Activated naive CD8-positive, alpha-beta T cell (primary cell): Measurements from ENCODE around the gene OASL.

Experiments used
- H3K27ac Mint-ChIP-seq: one replicate; pipeline ENCODE4 v1.8.0; 2021; ENCODE audit warnings: mixed read lengths
- H3K27me3 Mint-ChIP-seq: one replicate; pipeline ENCODE4 v1.8.0; 2021; ENCODE audit warnings: mixed read lengths
- H3K36me3 Mint-ChIP-seq: one replicate; pipeline ENCODE4 v1.8.0; 2021; ENCODE audit warnings: mixed read lengths
- H3K4me1 Mint-ChIP-seq: one replicate; pipeline ENCODE4 v1.8.0; 2021; ENCODE audit warnings: low read depth, mixed read lengths
- H3K4me3 Mint-ChIP-seq: one replicate; pipeline ENCODE4 v1.8.0; 2021; ENCODE audit warnings: mild to moderate bottlenecking, mixed read lengths
- H3K9me3 Mint-ChIP-seq: one replicate; pipeline ENCODE4 v1.8.0; 2021; ENCODE audit warnings: low read depth, mixed read lengths

Gene OASL

DNA sequence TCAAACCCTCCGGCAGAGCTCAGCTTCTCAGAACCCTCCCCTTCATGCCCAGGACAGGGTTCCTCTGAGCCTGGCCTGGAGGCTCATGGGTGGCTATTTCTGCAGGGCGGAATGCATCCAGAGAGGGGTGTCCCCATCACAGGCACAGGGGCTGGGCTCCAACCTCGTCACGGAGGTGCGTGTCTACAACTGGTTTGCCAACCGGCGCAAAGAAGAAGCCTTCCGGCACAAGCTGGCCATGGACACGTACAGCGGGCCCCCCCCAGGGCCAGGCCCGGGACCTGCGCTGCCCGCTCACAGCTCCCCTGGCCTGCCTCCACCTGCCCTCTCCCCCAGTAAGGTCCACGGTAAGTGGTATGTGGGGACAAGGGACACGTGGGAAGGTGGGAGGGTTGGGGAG lies 45.0 kb downstream of the OASL start:
- H3K4me3 Mint-ChIP-seq: no peak overlapping the region
- H3K36me3 Mint-ChIP-seq: no peaks in the 10 kb centered on the region
- peaks cover 14% of the 10 kb centered on the region for H3K27me3 Mint-ChIP-seq
- H3K4me1 Mint-ChIP-seq: no peaks in the 10 kb centered on the region
- no peaks in the 10 kb centered on the region for H3K9me3 Mint-ChIP-seq
- H3K27ac Mint-ChIP-seq: no peak overlapping the region

DNA sequence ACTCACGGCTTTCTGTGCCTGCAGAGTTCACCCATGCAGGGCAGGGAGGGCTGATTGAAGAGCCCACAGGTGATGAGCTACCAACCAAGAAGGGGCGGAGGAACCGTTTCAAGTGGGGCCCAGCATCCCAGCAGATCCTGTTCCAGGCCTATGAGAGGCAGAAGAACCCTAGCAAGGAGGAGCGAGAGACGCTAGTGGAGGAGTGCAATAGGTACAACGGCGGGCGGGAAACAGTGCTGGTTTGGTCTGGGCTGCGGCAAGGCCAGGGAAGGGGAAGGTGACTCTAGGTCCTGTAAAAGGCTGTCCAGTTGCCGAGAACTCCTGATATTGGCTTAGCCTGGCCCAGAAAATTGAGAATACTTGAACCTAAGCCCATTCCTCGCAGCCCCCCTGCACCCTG lies 45.5 kb downstream of the OASL start:
- no peaks in the 10 kb centered on the region for H3K36me3 Mint-ChIP-seq
- peaks cover 14% of the 10 kb centered on the region for H3K27me3 Mint-ChIP-seq
- H3K4me3 Mint-ChIP-seq: no peak overlapping the region
- H3K4me1 Mint-ChIP-seq: no peaks in the 10 kb centered on the region
- H3K9me3 Mint-ChIP-seq: no peaks in the 10 kb centered on the region
- H3K27ac Mint-ChIP-seq: no peak overlapping the region

GRCh38 chr12:120992989-120993388 lies 46.1 kb downstream of the OASL start:
- H3K27ac Mint-ChIP-seq: no peak overlapping the region
- no peaks in the 10 kb centered on the region for H3K4me1 Mint-ChIP-seq
- no peaks in the 10 kb centered on the region for H3K36me3 Mint-ChIP-seq
- H3K27me3 Mint-ChIP-seq: peaks cover 16% of the 10 kb centered on the region
- H3K4me3 Mint-ChIP-seq: no peak overlapping the region
- no peaks in the 10 kb centered on the region for H3K9me3 Mint-ChIP-seq

DNA sequence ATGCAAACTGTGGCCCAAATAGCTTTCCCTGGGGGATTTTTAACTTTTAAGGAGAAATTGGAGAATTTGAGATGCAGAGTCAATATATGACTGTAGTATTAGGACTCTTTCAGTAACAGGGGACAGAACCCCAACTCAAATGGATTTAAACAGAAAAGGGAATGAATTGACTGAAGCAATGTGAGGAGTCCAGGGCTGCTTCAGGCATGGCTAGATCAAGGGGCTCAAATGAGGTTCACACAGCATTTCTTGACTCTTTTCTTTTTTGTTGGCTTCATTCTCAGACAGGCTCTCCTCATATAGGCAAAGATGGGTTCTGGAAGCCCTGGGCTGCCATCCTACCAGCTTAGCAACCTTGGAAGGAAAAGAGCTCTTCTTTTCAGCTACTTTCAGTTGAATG lies 47.1 kb downstream of the OASL start:
- H3K9me3 Mint-ChIP-seq: no peaks in the 10 kb centered on the region
- H3K4me1 Mint-ChIP-seq: no peaks in the 10 kb centered on the region
- no peaks in the 10 kb centered on the region for H3K36me3 Mint-ChIP-seq
- no peak overlapping the region for H3K4me3 Mint-ChIP-seq
- no peak overlapping the region for H3K27ac Mint-ChIP-seq
- H3K27me3 Mint-ChIP-seq: peaks cover 16% of the 10 kb centered on the region

DNA sequence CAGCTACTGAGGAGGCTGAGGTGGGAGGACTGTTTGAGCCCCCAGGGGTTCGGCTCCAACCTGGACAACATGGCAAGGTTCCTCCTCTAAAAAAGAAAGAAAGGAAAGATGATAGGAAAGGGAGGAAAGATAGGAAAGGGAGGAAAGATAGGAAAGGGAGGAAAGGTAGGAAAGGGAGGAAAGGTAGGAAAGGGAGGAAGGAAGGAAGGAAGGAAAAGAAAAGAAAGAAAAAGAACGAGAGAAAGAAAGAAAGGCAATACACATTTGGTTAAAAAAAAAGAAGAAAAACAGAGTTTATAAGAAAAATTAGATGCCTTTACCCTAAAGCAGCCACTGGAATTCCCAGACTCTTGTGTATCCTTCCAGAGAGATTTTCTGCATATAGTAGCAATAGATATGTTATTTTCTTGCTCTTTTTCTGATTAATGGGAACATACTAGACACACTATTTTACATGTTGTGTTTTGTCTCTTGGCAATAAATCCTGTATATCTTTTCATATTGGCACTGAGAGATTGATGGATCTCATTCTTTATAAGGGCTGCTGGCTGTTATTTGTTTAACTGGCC lies 48.5 kb downstream of the OASL start:
- no peaks in the 10 kb centered on the region for H3K4me1 Mint-ChIP-seq
- H3K27me3 Mint-ChIP-seq: peaks cover 14% of the 10 kb centered on the region
- H3K36me3 Mint-ChIP-seq: no peaks in the 10 kb centered on the region
- no peaks in the 10 kb centered on the region for H3K9me3 Mint-ChIP-seq
- no peak overlapping the region for H3K4me3 Mint-ChIP-seq
- no peak overlapping the region for H3K27ac Mint-ChIP-seq

GRCh38 chr12:120989687-120990086 lies 49.4 kb downstream of the OASL start:
- Mint-ChIP-seq H3K4me3 (no peak overlapping the region), H3K4me1 (no peaks in the 10 kb centered on the region), H3K27ac (no peak overlapping the region), H3K36me3 (no peaks in the 10 kb centered on the region), H3K9me3 (no peaks in the 10 kb centered on the region), H3K27me3 (peaks cover 11% of the 10 kb centered on the region)

DNA sequence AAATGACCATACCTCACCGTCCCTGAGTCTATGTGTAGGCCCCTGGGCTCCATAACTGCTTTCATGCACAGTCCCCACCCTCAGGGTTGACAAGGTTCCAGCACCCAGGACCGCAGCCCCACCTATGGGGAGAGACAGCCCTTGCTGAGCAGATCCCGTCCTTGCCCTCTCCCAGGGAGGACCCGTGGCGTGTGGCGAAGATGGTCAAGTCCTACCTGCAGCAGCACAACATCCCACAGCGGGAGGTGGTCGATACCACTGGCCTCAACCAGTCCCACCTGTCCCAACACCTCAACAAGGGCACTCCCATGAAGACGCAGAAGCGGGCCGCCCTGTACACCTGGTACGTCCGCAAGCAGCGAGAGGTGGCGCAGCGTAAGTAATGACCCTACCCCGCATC lies 50.4 kb downstream of the OASL start:
- Mint-ChIP-seq H3K9me3 (no peaks in the 10 kb centered on the region), H3K4me3 (no peak overlapping the region), H3K36me3 (no peaks in the 10 kb centered on the region), H3K27me3 (peaks cover 9% of the 10 kb centered on the region), H3K4me1 (no peaks in the 10 kb centered on the region), H3K27ac (no peak overlapping the region)

DNA sequence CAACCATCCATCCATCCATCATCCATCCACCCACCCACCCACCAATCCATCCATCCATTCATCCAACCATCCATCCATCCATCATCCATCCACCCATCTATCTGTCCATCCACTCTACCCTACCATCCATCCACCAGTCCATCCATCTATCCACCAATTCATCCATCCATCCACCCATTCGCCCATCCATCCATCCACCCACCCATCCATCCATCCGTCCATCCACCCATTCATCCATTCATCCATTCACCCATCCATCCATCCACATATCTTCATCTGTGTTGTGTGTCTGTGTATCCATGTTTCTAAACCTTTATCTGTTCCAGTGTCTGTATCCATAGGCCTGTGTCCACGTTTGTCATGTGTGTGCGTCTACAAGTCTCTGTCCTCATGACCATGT lies 50.8 kb downstream of the OASL start:
- peaks cover 8% of the 10 kb centered on the region for H3K27me3 Mint-ChIP-seq
- no peak overlapping the region for H3K27ac Mint-ChIP-seq
- no peaks in the 10 kb centered on the region for H3K36me3 Mint-ChIP-seq
- no peaks in the 10 kb centered on the region for H3K9me3 Mint-ChIP-seq
- no peaks in the 10 kb centered on the region for H3K4me1 Mint-ChIP-seq
- H3K4me3 Mint-ChIP-seq: no peak overlapping the region

DNA sequence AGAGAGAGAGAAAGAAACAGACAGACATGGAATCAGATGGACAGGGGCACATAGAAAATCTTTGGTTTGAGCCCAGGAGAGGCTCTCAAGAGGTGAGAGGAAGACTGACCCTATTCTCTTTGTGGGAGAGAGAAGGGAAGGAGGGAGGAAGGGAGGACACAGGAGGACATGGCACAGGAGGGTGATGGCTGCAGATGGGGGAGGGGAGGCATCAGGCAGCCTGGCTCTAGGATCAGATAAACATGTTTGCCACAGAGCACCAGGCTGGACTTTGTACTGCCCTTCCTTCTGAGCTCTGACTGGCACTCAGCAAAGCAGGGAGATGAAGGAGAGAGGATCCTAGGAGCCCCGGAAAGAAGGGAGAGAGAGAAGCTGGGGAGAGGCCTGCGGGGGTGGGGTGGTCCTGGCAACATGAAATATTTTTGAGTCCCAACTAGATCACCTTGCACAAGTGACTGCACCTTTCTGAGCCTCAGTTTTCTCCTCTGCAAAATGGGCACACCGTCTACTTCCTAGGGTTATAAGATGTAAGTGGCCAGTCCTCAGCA lies 54.6 kb downstream of the OASL start:
- Mint-ChIP-seq H3K4me1 (no peaks in the 10 kb centered on the region), H3K27me3 (peaks cover 3% of the 10 kb centered on the region), H3K27ac (no peak overlapping the region), H3K4me3 (no peak overlapping the region), H3K36me3 (no peaks in the 10 kb centered on the region), H3K9me3 (no peaks in the 10 kb centered on the region)

DNA sequence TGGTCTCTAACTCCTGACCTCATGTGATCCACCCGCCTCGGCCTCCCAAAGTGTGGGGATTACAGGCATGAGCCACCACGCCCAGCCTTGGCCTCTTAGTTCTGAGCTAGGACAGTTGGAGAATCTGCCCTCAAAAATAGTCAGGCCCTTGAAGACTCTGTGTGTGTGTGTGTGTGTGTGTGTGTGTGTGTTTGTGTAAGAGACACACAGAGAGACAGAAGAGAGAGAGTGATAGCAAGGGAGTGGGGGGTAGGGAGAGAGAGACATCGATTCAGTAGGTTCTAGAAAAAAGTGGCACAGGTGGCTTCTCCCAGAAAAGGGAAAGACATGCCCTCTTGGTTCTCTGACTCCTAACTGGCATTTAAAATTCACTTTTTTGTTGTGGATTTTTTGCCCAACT lies 55.3 kb downstream of the OASL start:
- Mint-ChIP-seq H3K9me3 (no peaks in the 10 kb centered on the region), H3K4me1 (no peaks in the 10 kb centered on the region), H3K36me3 (no peaks in the 10 kb centered on the region), H3K4me3 (no peak overlapping the region), H3K27me3 (peaks cover 3% of the 10 kb centered on the region), H3K27ac (no peak overlapping the region)

GRCh38 chr12:120982659-120983058 lies 56.4 kb downstream of the OASL start:
- Mint-ChIP-seq H3K9me3 (no peaks in the 10 kb centered on the region), H3K27me3 (no peaks in the 10 kb centered on the region), H3K4me3 (no peak overlapping the region), H3K4me1 (no peaks in the 10 kb centered on the region), H3K36me3 (no peaks in the 10 kb centered on the region), H3K27ac (no peak overlapping the region)

DNA sequence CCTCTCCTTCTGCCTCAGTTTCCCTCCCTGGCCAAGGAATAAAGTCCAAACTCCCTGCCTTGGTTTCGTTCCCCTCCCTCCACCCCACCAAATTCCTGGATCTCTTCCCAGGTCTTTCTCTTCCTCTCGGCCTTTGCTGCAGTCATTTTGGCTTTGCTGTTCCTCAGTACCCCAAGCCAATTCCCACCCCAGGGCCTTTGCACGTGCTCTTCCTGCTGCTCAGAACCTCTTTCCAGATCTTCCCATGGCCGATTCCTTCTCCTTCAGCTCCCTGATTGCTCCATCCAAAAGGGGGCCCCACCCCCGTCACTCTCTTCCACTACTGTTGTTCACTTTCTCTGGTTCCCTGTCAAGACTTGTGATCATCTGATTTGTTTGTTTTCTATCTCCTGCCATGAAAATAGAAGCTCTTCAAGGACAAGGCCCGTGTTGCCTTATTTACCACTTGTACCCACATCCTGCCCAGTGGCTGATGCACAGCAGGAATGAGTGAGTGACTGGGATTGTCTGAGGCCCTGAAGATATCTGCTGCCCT lies 57.6 kb downstream of the OASL start:
- Mint-ChIP-seq H3K9me3 (no peaks in the 10 kb centered on the region), H3K4me1 (no peaks in the 10 kb centered on the region), H3K4me3 (no peak overlapping the region), H3K27me3 (no peaks in the 10 kb centered on the region), H3K27ac (no peak overlapping the region), H3K36me3 (no peaks in the 10 kb centered on the region)

DNA sequence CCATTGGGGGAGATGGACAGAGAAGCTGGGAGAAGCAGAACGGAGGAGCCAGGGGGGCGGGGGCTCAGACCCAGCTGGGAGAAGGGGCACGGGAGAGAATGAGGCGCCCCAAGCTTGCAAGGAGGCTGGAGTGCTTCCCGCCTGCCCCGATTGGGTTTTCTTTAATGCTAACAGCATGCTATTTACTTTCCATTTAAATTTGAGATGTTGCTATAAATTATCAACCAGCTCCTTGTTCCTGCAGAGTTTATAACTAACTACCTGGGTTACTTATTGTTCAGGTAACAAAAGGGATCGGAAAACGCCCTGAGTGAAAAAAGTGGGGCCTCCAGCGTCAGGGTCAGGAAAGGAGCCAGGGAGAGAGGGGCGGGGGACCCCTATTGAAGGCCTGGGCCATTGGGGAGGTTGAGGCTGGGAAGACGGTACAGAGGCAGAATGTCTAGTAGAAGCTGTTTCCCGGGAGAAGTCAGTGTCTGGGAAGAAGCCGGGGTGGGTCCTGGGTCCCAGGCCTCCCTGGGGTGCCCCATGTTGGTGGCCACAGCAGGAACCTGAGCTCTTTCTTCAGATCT lies 58.2 kb downstream of the OASL start:
- no peaks in the 10 kb centered on the region for H3K27me3 Mint-ChIP-seq
- no peak overlapping the region for H3K4me3 Mint-ChIP-seq
- no peaks in the 10 kb centered on the region for H3K36me3 Mint-ChIP-seq
- no peaks in the 10 kb centered on the region for H3K4me1 Mint-ChIP-seq
- H3K27ac Mint-ChIP-seq: no peak overlapping the region
- H3K9me3 Mint-ChIP-seq: no peaks in the 10 kb centered on the region

DNA sequence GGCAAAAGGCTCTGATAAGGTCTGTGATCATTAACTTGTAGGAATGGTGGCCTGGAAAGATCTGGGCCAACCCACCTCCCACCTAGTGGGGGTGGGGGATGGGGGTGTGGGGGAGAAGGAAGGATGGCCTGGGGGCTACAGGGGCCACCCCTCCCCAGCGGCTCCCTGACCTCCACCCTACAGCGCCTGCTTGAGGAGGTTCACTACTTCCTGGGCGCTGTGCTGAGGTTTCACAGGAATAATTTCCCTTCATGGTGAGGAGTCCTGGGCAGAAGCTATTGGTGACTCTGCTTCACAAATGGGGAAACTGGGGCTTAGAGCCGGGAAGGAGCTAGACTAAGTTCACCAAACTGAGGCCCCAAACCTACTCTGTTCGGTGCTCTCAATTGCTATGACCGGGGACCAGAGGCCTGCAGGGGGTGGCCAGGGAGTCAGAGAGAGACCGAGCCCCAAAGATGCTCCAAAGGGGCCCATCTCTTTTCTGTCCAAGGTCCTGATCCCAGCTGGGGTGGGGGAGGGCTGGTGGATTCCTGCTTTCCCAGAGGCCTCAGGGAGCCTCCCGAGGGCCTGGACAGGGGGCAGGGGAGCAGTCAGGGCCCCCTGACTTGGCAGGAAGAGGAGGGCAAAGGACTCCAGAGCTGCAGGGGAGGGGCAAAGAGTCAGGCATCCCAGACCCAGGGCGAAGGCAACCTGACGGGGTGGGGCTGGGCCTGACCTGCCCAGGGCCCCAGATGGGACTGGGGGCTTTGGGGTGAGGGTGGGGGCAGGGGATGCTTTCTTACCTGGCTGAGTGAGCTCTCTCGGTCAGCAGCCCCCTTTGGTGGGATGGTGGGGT lies 59.0 kb downstream of the OASL start:
- H3K27ac Mint-ChIP-seq: no peak overlapping the region
- no peaks in the 10 kb centered on the region for H3K36me3 Mint-ChIP-seq
- H3K27me3 Mint-ChIP-seq: no peaks in the 10 kb centered on the region
- H3K9me3 Mint-ChIP-seq: no peaks in the 10 kb centered on the region
- H3K4me1 Mint-ChIP-seq: no peaks in the 10 kb centered on the region
- no peak overlapping the region for H3K4me3 Mint-ChIP-seq

DNA sequence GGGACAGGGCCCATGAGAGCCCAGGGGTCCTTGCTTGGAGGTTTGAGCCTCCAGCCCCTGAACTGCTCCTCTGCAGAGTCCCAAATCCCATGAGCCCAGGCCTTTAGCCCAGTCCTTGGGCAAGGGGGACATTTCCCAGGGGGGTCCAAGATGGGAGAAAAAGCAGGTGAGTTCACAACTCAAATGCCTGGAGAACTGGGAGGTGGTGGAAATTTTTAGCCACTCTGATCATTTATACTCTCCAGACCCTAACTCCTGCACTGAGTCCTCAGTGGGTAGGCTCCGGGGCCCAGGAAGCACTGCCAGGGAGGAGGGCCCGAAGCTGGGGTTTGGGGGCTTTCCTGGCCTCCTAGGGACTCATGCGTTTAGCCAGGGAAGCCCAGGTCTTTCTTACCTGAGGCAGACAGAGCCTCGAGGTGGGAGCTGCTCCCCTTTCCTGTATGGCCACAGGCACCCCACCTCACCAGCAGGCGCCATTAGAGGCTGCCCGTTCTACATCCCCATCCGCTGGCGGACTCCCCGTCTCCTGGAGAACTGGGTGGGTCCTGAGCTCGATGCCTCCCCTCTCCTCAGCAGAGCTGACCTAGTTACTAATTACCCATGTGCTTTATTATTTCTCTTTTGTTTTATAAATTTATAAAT lies 59.7 kb downstream of the OASL start:
- no peaks in the 10 kb centered on the region for H3K9me3 Mint-ChIP-seq
- H3K4me3 Mint-ChIP-seq: no peak overlapping the region
- no peaks in the 10 kb centered on the region for H3K36me3 Mint-ChIP-seq
- no peaks in the 10 kb centered on the region for H3K4me1 Mint-ChIP-seq
- no peak overlapping the region for H3K27ac Mint-ChIP-seq
- no peaks in the 10 kb centered on the region for H3K27me3 Mint-ChIP-seq
